ENCODE measurements around the gene PEAK1. TPM values are rescaled to one million over a fixed set of nuclear protein-coding genes. Genes with fewer than 3 reads are reported as not detected.

PEAK1 gene
- total and polyA plus RNA-seq, 4 experiments from 2014 or later, result 2.2 to 10.1 (median 7.8) TPM; not detected in 1

- Mint-ChIP-seq H3K27ac (no peak overlapping the region), H3K4me3 (no peak overlapping the region), H3K4me1 (no peaks in the 10 kb centered on the region), H3K9me3 (peaks cover 0 to 25% (median 13%) of the 10 kb centered on the region in 8 donors), H3K36me3 (peaks cover 5 to 32% of the 10 kb centered on the region in 2 donors), H3K27me3 (no peaks in the 10 kb centered on the region)
- ChIA-PET CTCF (ENCODE audit: partially characterized antibody) (no interaction called here), POLR2A (ENCODE audit: partially characterized antibody) (no interaction called here)
- Histone ChIP-seq H3K27ac (ENCODE audit: low read depth, low read length) (no peak overlapping the region), H3K36me3 (ENCODE audit: insufficient read depth, low read length) (no peaks in the 10 kb centered on the region), H3K9me3 (ENCODE audit: control insufficient read depth in 1 of 2, low read length in 2 of 2) (peaks cover 0 to 5% of the 10 kb centered on the region in 2 donors), H3K4me3 (ENCODE audit: low read length in 2 of 2) (no peak overlapping the region), H3K4me1 (ENCODE audit: insufficient read depth, low read length) (no peaks in the 10 kb centered on the region), H3K27me3 (ENCODE audit: insufficient read depth, low read length) (no peaks in the 10 kb centered on the region)
- DNase-seq, result no peak
- intact Hi-C loops (cut with micrococcal nuclease), result no loop called here
Measured at GRCh38 chr15:77144492-77145070, 275.3 kb downstream of the PEAK1 start.

DNA sequence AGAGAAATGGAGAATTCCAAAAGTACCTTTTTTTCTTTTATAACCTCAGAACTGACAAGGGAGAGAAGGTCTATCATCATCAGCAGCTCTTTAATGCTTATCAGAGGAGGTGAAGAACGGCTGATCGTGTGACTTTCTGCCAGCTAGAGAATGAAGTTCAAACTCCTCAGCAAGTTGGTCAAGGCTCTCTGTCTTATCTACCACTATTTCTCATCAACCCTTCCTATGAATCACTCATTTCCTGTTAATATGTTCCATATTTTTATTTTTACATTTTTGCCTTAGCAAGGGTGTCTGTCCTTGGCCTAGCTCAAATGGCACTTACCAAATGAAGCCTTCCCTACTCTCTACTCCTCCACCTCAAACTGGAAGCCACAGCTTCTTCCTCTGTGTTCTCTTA lies 275.9 kb downstream of the PEAK1 start:
- Mint-ChIP-seq H3K4me3 (no peak overlapping the region), H3K36me3 (peaks cover 5 to 32% of the 10 kb centered on the region in 2 donors), H3K27ac (no peak overlapping the region), H3K27me3 (no peaks in the 10 kb centered on the region), H3K4me1 (no peaks in the 10 kb centered on the region), H3K9me3 (peaks cover 0 to 25% (median 13%) of the 10 kb centered on the region in 8 donors)
- intact Hi-C loops (cut with micrococcal nuclease), result no loop called here
- ChIA-PET CTCF (ENCODE audit: partially characterized antibody) (no interaction called here), POLR2A (ENCODE audit: partially characterized antibody) (no interaction called here)
- H3K9me3 ChIP-seq (ENCODE audit: control insufficient read depth in 1 of 2, low read length in 2 of 2), result peaks cover 0 to 5% of the 10 kb centered on the region in 2 donors
- no peak for DNase-seq
- H3K4me1 ChIP-seq (ENCODE audit: insufficient read depth, low read length), result no peaks in the 10 kb centered on the region
- H3K36me3 ChIP-seq (ENCODE audit: insufficient read depth, low read length), result no peaks in the 10 kb centered on the region
- H3K4me3 ChIP-seq (ENCODE audit: low read length in 2 of 2), result no peak overlapping the region
- no peak overlapping the region for H3K27ac ChIP-seq (ENCODE audit: low read depth, low read length)
- H3K27me3 ChIP-seq (ENCODE audit: insufficient read depth, low read length), result no peaks in the 10 kb centered on the region

DNA sequence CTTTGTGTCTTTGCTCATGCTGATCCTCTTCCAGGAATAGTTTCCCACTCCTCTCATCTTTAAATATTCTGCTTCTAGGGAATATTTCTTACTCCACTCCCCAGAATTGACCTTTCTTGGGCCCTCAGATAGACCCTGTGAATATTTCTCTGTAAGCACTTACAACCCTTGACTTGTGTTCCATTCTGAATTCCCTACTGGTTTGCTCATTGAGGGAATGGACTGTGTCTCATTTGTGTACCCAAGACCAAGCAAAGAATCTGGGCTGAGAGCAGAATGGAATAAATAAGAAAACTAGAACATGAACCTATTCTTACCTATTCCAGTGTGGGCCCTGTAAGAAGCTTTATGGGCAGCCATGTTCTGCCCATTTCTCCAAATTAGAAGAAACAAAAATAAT lies 276.3 kb downstream of the PEAK1 start:
- no peak for DNase-seq
- Histone ChIP-seq H3K27ac (ENCODE audit: low read depth, low read length) (no peak overlapping the region), H3K4me3 (ENCODE audit: low read length in 2 of 2) (no peak overlapping the region), H3K4me1 (ENCODE audit: insufficient read depth, low read length) (no peaks in the 10 kb centered on the region), H3K27me3 (ENCODE audit: insufficient read depth, low read length) (no peaks in the 10 kb centered on the region), H3K9me3 (ENCODE audit: control insufficient read depth in 1 of 2, low read length in 2 of 2) (peaks cover 0 to 5% of the 10 kb centered on the region in 2 donors), H3K36me3 (ENCODE audit: insufficient read depth, low read length) (no peaks in the 10 kb centered on the region)
- ChIA-PET CTCF (ENCODE audit: partially characterized antibody) (no interaction called here), POLR2A (ENCODE audit: partially characterized antibody) (no interaction called here)
- no peaks in the 10 kb centered on the region for H3K27me3 Mint-ChIP-seq
- H3K4me1 Mint-ChIP-seq, result no peaks in the 10 kb centered on the region
- H3K4me3 Mint-ChIP-seq, result no peak overlapping the region
- peaks cover 0 to 25% (median 13%) of the 10 kb centered on the region in 8 donors for H3K9me3 Mint-ChIP-seq
- H3K36me3 Mint-ChIP-seq, result peaks cover 5 to 32% of the 10 kb centered on the region in 2 donors
- intact Hi-C loops (cut with micrococcal nuclease), result no loop called here
- no peak overlapping the region for H3K27ac Mint-ChIP-seq

GRCh38 chr15:77143191-77143590 lies 276.7 kb downstream of the PEAK1 start:
- no peak overlapping the region for H3K4me3 Mint-ChIP-seq
- no peak overlapping the region for H3K27ac ChIP-seq (ENCODE audit: low read depth, low read length)
- DNase-seq, result no peak
- H3K27me3 Mint-ChIP-seq, result no peaks in the 10 kb centered on the region
- no peaks in the 10 kb centered on the region for H3K36me3 ChIP-seq (ENCODE audit: insufficient read depth, low read length)
- ChIA-PET POLR2A (ENCODE audit: partially characterized antibody) (no interaction called here), CTCF (ENCODE audit: partially characterized antibody) (no interaction called here)
- intact Hi-C loops (cut with micrococcal nuclease), result no loop called here
- H3K9me3 ChIP-seq (ENCODE audit: control insufficient read depth in 1 of 2, low read length in 2 of 2), result peaks cover 0 to 5% of the 10 kb centered on the region in 2 donors
- no peaks in the 10 kb centered on the region for H3K27me3 ChIP-seq (ENCODE audit: insufficient read depth, low read length)
- H3K4me3 ChIP-seq (ENCODE audit: low read length in 2 of 2), result no peak overlapping the region
- peaks cover 0 to 25% (median 13%) of the 10 kb centered on the region in 8 donors for H3K9me3 Mint-ChIP-seq
- peaks cover 5 to 32% of the 10 kb centered on the region in 2 donors for H3K36me3 Mint-ChIP-seq
- H3K27ac Mint-ChIP-seq, result no peak overlapping the region
- H3K4me1 Mint-ChIP-seq, result no peaks in the 10 kb centered on the region
- no peaks in the 10 kb centered on the region for H3K4me1 ChIP-seq (ENCODE audit: insufficient read depth, low read length)

GRCh38 chr15:77140220-77140619 lies 279.7 kb downstream of the PEAK1 start:
- Mint-ChIP-seq H3K4me1 (no peaks in the 10 kb centered on the region), H3K9me3 (peaks cover 3 to 40% (median 22%) of the 10 kb centered on the region in 8 donors), H3K27me3 (no peaks in the 10 kb centered on the region), H3K36me3 (peaks cover 7 to 45% of the 10 kb centered on the region in 2 donors), H3K27ac (no peak overlapping the region), H3K4me3 (no peak overlapping the region)
- Histone ChIP-seq H3K9me3 (ENCODE audit: control insufficient read depth in 1 of 2, low read length in 2 of 2) (peaks cover 0 to 5% of the 10 kb centered on the region in 2 donors), H3K36me3 (ENCODE audit: insufficient read depth, low read length) (no peaks in the 10 kb centered on the region), H3K27me3 (ENCODE audit: insufficient read depth, low read length) (no peaks in the 10 kb centered on the region), H3K4me1 (ENCODE audit: insufficient read depth, low read length) (no peaks in the 10 kb centered on the region), H3K4me3 (ENCODE audit: low read length in 2 of 2) (no peak overlapping the region), H3K27ac (ENCODE audit: low read depth, low read length) (no peak overlapping the region)
- ChIA-PET CTCF (ENCODE audit: partially characterized antibody) (no interaction called here), POLR2A (ENCODE audit: partially characterized antibody) (no interaction called here)
- DNase-seq, result no peak
- intact Hi-C loops (cut with micrococcal nuclease), result no loop called here

- no peak overlapping the region for H3K27ac Mint-ChIP-seq
- H3K4me3 Mint-ChIP-seq, result no peak overlapping the region
- H3K9me3 Mint-ChIP-seq, result peaks cover 3 to 40% (median 22%) of the 10 kb centered on the region in 8 donors
- no peaks in the 10 kb centered on the region for H3K4me1 Mint-ChIP-seq
- ChIA-PET CTCF (ENCODE audit: partially characterized antibody) (no interaction called here), POLR2A (ENCODE audit: partially characterized antibody) (no interaction called here)
- no peak for DNase-seq
- peaks cover 7 to 41% of the 10 kb centered on the region in 2 donors for H3K36me3 Mint-ChIP-seq
- intact Hi-C loops (cut with micrococcal nuclease), result no loop called here
- H3K27me3 Mint-ChIP-seq, result no peaks in the 10 kb centered on the region
- H3K36me3 ChIP-seq (ENCODE audit: insufficient read depth, low read length), result no peaks in the 10 kb centered on the region
- no peaks in the 10 kb centered on the region for H3K27me3 ChIP-seq (ENCODE audit: insufficient read depth, low read length)
- no peak overlapping the region for H3K27ac ChIP-seq (ENCODE audit: low read depth, low read length)
- H3K9me3 ChIP-seq (ENCODE audit: control insufficient read depth in 1 of 2, low read length in 2 of 2), result peaks cover 0 to 5% of the 10 kb centered on the region in 2 donors
- H3K4me3 ChIP-seq (ENCODE audit: low read length in 2 of 2), result no peak overlapping the region
- H3K4me1 ChIP-seq (ENCODE audit: insufficient read depth, low read length), result no peaks in the 10 kb centered on the region
Measured at GRCh38 chr15:77139312-77139711, 280.6 kb downstream of the PEAK1 start.

- H3K27ac ChIP-seq (ENCODE audit: low read depth, low read length), result no peak overlapping the region
- H3K4me3 Mint-ChIP-seq, result no peak overlapping the region
- no peaks in the 10 kb centered on the region for H3K27me3 ChIP-seq (ENCODE audit: insufficient read depth, low read length)
- no peaks in the 10 kb centered on the region for H3K4me1 ChIP-seq (ENCODE audit: insufficient read depth, low read length)
- no peak for DNase-seq
- ChIA-PET POLR2A (ENCODE audit: partially characterized antibody) (no interaction called here), CTCF (ENCODE audit: partially characterized antibody) (no interaction called here)
- intact Hi-C loops (cut with micrococcal nuclease), result no loop called here
- no peak overlapping the region for H3K27ac Mint-ChIP-seq
- H3K4me3 ChIP-seq (ENCODE audit: low read length in 2 of 2), result no peak overlapping the region
- peaks cover 0 to 5% of the 10 kb centered on the region in 2 donors for H3K9me3 ChIP-seq (ENCODE audit: control insufficient read depth in 1 of 2, low read length in 2 of 2)
- H3K27me3 Mint-ChIP-seq, result no peaks in the 10 kb centered on the region
- H3K9me3 Mint-ChIP-seq, result peaks cover 3 to 40% (median 22%) of the 10 kb centered on the region in 8 donors
- H3K36me3 ChIP-seq (ENCODE audit: insufficient read depth, low read length), result no peaks in the 10 kb centered on the region
- H3K36me3 Mint-ChIP-seq, result peaks cover 7 to 36% of the 10 kb centered on the region in 2 donors
- H3K4me1 Mint-ChIP-seq, result no peaks in the 10 kb centered on the region
Measured at GRCh38 chr15:77138167-77138522, 281.8 kb downstream of the PEAK1 start.

DNA sequence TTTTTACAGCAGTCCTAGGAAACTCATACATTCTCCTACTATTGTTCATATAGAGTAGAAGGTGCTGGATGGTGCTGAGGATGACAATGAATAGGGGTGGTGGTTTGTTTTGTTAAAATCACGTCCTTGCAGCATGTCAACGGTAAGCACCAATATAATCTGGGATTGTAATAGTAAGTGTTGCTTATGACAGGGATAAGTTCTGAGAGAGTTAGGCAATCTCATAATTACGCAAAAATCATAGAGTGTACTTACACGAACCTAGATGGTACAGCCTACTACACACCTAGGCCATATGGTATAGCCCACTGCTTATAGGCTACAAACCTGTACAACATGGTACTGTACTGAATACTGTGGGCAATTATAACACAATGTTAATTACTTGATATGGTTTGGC lies 284.7 kb downstream of the PEAK1 start:
- no peak overlapping the region for H3K4me3 ChIP-seq (ENCODE audit: low read length in 2 of 2)
- POLR2A ChIA-PET (ENCODE audit: partially characterized antibody), result no interaction called here
- H3K27me3 ChIP-seq (ENCODE audit: insufficient read depth, low read length), result no peaks in the 10 kb centered on the region
- DNase-seq, result no peak
- peaks cover 4 to 25% of the 10 kb centered on the region in 2 donors for H3K36me3 Mint-ChIP-seq
- no peak overlapping the region for H3K27ac Mint-ChIP-seq
- H3K36me3 ChIP-seq (ENCODE audit: insufficient read depth, low read length), result no peaks in the 10 kb centered on the region
- no peaks in the 10 kb centered on the region for H3K4me1 ChIP-seq (ENCODE audit: insufficient read depth, low read length)
- no peak overlapping the region for H3K4me3 Mint-ChIP-seq
- H3K27me3 Mint-ChIP-seq, result no peaks in the 10 kb centered on the region
- no peak overlapping the region for H3K27ac ChIP-seq (ENCODE audit: low read depth, low read length)
- CTCF ChIA-PET (ENCODE audit: partially characterized antibody), result no interaction called here
- peaks cover 0 to 25% (median 6%) of the 10 kb centered on the region in 8 donors for H3K9me3 Mint-ChIP-seq
- no peaks in the 10 kb centered on the region for H3K9me3 ChIP-seq (ENCODE audit: control insufficient read depth in 1 of 2, low read length in 2 of 2)
- H3K4me1 Mint-ChIP-seq, result no peaks in the 10 kb centered on the region
- intact Hi-C loops (cut with micrococcal nuclease), result no loop called here

Measured in CD4-positive, alpha-beta memory T cell (primary cell).